ENCODE data around the gene KRT33A.
A peak's percentile ranks its signal among the peaks of the same experiment; 100 is the strongest.

Gene KRT33A

GRCh38 chr17:41308251-41308917, 42.2 kb downstream of the KRT33A start:
- intact Hi-C loops (cut with DNase I): no loop called here
- DNase-seq: peak in 7 of 10 donors; percentile 42 to 93 (median 66)

DNA sequence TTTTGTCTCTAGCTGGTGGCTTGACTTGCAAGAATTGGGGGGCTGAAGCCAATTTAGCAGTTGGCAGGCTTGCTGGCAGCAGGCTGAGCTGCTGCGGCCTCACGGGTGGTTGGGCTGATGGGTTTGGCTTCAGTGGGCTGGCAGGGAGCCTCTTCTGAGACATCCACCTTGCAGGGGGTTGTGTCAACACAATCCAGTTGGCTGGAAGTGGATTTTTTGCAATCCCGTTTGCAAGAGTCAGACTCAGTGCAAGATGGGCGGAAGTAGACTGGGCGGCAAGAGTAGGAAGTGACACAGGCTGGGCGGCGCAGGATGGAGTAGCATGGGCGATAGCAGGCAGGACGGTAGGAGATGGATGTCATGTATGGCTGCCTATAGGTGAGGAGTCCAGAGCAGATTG, 43.0 kb downstream of the KRT33A start:
- intact Hi-C loops (cut with DNase I): no loop called here
- peak in 3 of 10 donors; percentile 16 to 82 (median 74) for DNase-seq

DNA sequence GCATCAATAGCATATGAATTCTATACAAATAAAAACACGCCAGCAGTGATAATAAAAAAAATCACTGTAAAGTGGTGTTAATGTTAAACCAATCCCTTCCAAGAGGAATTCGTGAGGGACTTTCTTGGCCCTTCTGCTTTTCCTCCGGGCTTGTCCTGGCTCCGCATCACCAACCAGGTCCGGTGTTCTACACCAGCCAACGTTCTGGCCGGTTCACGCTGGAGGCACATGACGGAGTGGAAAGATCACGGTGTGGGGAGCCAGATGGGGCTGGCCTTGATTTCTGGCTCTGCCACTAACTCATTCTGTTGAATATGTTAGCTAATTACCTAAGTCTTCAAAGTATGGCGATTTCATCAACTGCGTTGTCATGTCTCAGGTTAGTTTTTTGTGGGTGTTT, 46.5 kb downstream of the KRT33A start:
- intact Hi-C loops (cut with DNase I): no loop called here
- DNase-seq: peak in 1 of 10 donors; percentile 69

DNA sequence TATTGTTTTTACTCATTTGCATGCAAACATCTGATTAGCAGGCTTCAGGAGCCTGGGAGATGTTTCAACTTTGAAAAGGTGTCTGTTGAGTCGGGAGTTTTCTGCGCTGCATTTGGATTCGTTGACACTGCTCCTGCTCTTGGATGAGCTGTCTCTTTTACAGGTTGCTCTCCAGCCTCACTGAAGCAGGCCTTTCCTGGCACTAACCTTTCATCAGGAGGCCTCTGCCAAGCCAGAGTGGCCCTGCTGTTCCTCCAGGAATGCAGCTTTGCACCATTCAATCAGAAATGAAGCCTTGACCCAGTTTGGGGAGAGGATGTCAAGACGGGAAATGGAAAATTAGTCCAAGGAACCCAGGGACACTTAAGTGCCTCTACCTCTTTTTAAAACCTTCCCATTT, 47.6 kb downstream of the KRT33A start:
- intact Hi-C loops (cut with DNase I): no loop called here
- DNase-seq: no peak

DNA sequence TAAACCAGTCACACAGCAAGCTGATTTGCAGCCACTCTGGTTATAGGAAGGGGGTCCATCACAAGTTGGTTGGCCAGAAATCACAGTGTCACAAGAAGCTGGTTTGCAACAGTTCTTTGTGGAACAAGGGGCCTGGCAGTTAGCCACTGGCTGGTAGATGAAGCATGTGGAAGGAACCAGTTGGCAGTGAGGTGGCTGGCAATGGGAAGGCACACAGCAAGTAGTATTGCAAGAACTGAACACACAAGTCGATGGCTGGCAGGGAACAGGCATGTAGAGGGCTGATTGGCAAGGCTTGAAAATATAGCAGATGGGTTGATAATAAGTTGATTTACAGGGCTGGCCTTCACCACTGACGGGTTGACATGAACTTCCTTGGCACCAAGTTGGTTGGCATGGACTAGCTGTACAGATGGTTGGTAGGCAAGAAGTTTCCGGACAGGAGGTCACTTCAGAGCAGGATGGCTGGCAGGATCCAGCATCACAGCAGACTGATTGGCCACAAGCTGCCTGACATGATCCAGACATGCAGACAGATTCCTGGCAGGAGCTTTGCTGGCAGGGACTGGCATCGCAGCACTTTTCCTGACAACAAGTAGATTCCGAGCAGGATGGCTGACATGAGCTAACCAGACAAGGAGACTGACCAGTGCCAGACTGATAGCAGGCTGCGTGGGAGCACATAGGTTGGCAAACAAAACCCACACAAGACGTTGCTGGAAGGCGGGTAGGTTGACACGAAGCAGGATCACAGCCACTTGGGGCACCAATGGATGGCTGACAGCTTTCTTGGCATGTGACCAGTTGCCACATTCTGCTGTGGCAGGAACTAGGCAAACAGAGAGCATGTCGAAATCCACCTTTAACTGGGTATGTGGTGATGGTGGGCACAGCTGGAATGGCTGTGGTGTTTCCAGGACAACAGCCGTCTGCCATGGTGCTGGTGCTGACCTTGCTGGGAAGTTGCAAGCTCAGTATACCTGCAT, 48.4 kb downstream of the KRT33A start, which contains the start of gene KRTAP29-1:
TSS of gene KRTAP29-1 (minus strand) at position 936 of the 986 bp plus-strand sequence. CDS start at position 936, 0 bp downstream.
- intact Hi-C loops (cut with DNase I): no loop called here
- DNase-seq: peak in 1 of 10 donors; percentile 81

DNA sequence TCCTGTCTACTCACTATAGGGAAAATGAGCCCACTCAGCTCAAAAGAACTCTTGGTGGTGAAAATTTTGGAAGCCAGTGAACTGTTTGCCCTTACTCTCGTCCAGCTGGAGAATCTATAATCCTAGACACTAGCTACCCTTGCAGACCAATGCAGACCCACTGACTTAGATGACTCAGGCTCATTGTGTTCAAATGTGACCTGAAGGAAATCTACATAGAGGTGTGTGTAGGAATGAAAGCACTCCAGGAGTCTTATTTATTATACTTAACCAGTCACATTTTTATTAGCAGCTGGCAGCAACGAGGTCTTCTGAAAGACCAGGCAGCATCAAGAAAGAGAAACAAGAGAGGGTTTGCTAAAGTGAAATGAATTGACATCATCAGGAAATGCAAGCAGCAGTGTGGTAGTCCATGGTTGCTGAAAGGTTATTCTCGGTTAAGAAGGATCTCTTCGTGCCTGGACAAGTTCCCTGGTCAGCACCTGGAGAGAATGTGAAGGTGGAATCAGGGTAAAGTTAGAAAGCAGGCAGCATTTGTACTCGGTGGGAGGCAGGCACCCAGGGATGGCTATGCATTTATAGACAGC, 49.3 kb downstream of the KRT33A start:
- no peak for DNase-seq
- intact Hi-C loops (cut with DNase I): no loop called here

DNA sequence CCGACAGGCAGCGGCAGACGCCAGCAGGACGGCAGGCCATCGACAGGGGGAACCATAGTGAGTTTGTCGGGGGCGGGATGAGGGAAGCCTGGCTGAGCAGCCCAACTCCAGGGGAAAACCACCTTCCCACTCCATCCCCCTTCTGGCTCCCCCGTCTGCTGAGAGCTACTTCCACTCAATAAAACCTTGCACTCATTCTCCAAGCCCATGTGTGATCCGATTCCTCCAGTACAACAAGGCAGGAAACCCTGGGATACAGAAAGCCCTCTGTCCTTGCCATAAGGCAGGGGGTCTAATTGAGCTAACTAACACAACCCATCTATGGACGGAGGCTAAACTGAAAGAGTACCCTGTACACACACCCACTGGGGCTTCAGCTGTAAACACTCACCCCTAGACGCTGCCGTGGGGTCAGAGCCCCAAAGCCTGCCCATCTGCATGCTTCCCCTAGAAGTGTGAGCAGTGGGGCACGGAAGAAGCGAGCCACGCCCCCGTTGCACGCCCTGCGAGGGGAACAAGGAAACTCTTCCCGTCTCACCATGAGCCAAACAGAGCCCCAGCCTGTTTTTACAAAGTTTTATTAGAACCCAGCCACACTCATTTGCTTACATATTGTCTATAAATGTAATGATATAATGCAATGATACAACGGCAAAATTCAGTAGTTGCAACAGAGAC, 52.0 kb downstream of the KRT33A start:
- intact Hi-C loops (cut with DNase I): no loop called here

GRCh38 chr17:41296846-41297245, 53.8 kb downstream of the KRT33A start:
- intact Hi-C loops (cut with DNase I): no loop called here
- DNase-seq: no peak

More for the DNA sequence above, 52.0 kb downstream of the KRT33A start:
- DNase-seq: peak in 1 of 10 donors; percentile 47

Measured in posterior cingulate gyrus (tissue), 11 donors.